A549 treated with AZD2906 at 1 μM for 4 hours (cell line): ENCODE data around the gene SPRR2F. TPM values are rescaled to one million over a fixed set of nuclear protein-coding genes. Genes with fewer than 3 reads are reported as not detected.

Experiments
- total RNA-seq: library from RNA; stranded (reverse); fragments of 200-300 nt; extraction: Qiagen RNA extraction; gene quantifications from 5 replicates; pipeline ENCODE4 v1.2.3, GENCODE V29; 2022

Gene SPRR2F
- total RNA-seq = not detected in 5 replicates

DNA sequence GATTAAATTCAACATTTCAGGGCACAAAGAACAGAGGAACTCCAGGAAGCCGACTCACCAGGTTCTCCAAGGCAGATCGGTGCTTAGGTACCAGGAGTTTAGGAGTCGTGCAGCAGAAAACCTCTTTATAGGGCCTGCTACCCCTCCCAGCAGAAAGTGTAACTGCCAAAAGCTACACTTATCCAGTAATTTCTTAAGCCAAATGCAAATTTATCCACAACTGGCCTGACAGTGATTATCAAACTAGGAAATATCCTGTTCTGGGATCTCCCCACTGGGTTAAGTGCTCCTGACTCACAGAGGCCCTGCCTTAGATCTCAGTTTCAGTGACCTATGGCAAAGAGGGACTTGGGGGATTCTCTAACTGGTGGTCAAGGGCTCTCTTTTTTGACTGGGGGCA, at the start of gene SPRR2F:
SPRR2F (minus strand) TSS at position 101 of the 400 bp plus-strand sequence. CDS start 783 bp downstream, outside the sequence.

GRCh38 chr1:153150846-153151245, 37.5 kb upstream of the SPRR2F start, which contains the start of gene SPRR2G:
SPRR2G (minus strand) TSS chr1:153150890; CDS start chr1:153150110, 780 bp downstream.

GRCh38 chr1:153094426-153094825, 18.9 kb downstream of the SPRR2F start, which contains the start of gene SPRR2E:
SPRR2E (minus strand) TSS chr1:153094526; CDS start chr1:153093751, 775 bp downstream.

GRCh38 chr1:153071511-153071910, 41.8 kb downstream of the SPRR2F start, which contains the start of gene SPRR2B:
SPRR2B (minus strand) TSS chr1:153071611; CDS start chr1:153070839, 772 bp downstream.

Other genes with a start within 250 kb of the SPRR2F start
- gene SMCP, start 235.2 kb downstream of the SPRR2F start, total RNA-seq = not detected in 5 replicates
- 0.06 to 0.18 TPM (median 0.11 TPM) in 4 of 5 replicates, not detected in the other for gene IVL, start 205.0 kb downstream of the SPRR2F start, total RNA-seq
- not detected in 5 replicates for gene SPRR5, start 166.3 kb downstream of the SPRR2F start, total RNA-seq
- gene SPRR4, start 142.9 kb downstream of the SPRR2F start, total RNA-seq = not detected in 5 replicates
- not detected in 5 replicates for gene SPRR1A, start 129.4 kb downstream of the SPRR2F start, total RNA-seq
- not detected in 5 replicates for gene SPRR3, start 111.8 kb downstream of the SPRR2F start, total RNA-seq
- not detected in 5 replicates for gene SPRR1B, start 82.3 kb downstream of the SPRR2F start, total RNA-seq
- not detected in 5 replicates for gene SPRR2D, start 72.4 kb downstream of the SPRR2F start, total RNA-seq
- not detected in 5 replicates for gene SPRR2A, start 56.0 kb downstream of the SPRR2F start, total RNA-seq
- gene SPRR2B, start 41.9 kb downstream of the SPRR2F start, total RNA-seq = not detected in 5 replicates
- not detected in 5 replicates for gene SPRR2E, start 19.0 kb downstream of the SPRR2F start, total RNA-seq
- gene SPRR2G, start 37.4 kb upstream of the SPRR2F start, total RNA-seq = not detected in 5 replicates
- gene LELP1, start 89.9 kb upstream of the SPRR2F start, total RNA-seq = not detected in 5 replicates
- 0.05 TPM in 1 of 5 replicates, not detected in the others for gene PRR9, start 104.1 kb upstream of the SPRR2F start, total RNA-seq
- 0.06 TPM in 1 of 5 replicates, not detected in the others for gene LORICRIN, start 146.2 kb upstream of the SPRR2F start, total RNA-seq
- not detected in 5 replicates for gene PGLYRP3, start 199.4 kb upstream of the SPRR2F start, total RNA-seq
- not detected in 5 replicates for gene PGLYRP4, start 235.3 kb upstream of the SPRR2F start, total RNA-seq
- gene S100A9, start 244.3 kb upstream of the SPRR2F start, total RNA-seq = 0.45 to 0.90 TPM (median 0.59 TPM) in 5 replicates